SK-N-SH treated with all-trans-retinoic acid at 6 μM for 48 hours (cell line): ENCODE measurements around the gene TNN.

Experiments used
- ATAC-seq: fragments of 200-7000 bp; cut with Tn5 transposase; 3 replicates; pipeline ENCODE4 v1.9.1; 2020; ENCODE audit warnings: mild to moderate bottlenecking, moderate library complexity
- ARNTL ChIP-seq: fragments of 450-650 bp; formaldehyde crosslinking; IDR thresholded peaks from 2 replicates; pipeline ENCODE4 v1.5.0; 2020; ENCODE audit warnings: low read depth, mild to moderate bottlenecking, moderate library complexity, borderline replicate concordance
- BACH2 ChIP-seq: fragments of 250-450 bp; sonication (Bioruptor Pico); IDR thresholded peaks from 2 replicates; pipeline ENCODE4 v1.9.0; 2021; ENCODE audit warnings: mild to moderate bottlenecking, borderline replicate concordance
- GLIS3 ChIP-seq: fragments of 250-450 bp; sonication (Bioruptor Pico); IDR thresholded peaks from 2 replicates; pipeline ENCODE4 v1.5.0; 2020; ENCODE audit warnings: mild to moderate bottlenecking, moderate library complexity
- ISL1 ChIP-seq: fragments of 250-450 bp; sonication (Bioruptor Pico); IDR thresholded peaks from 2 replicates; pipeline ENCODE4 v2.1.2; 2022; ENCODE audit warnings: mild to moderate bottlenecking, moderate library complexity
- PATZ1 ChIP-seq: fragments of 250-450 bp; sonication (Bioruptor Pico); IDR thresholded peaks from 2 replicates; pipeline ENCODE4 v1.8.0; 2020; ENCODE audit warnings: mild to moderate bottlenecking, moderate library complexity, borderline replicate concordance
- POU6F1 ChIP-seq: fragments of 250-450 bp; sonication (Bioruptor Pico); IDR thresholded peaks from 2 replicates; pipeline ENCODE4 v1.8.0; 2021; ENCODE audit warnings: low read depth, mild to moderate bottlenecking, moderate library complexity, borderline replicate concordance
- RARB ChIP-seq: fragments of 250-450 bp; sonication (Bioruptor Pico); IDR thresholded peaks from 2 replicates; pipeline ENCODE4 v1.8.0; 2021; ENCODE audit warnings: mild to moderate bottlenecking, moderate library complexity
- TCF4 ChIP-seq: fragments of 250-450 bp; sonication (Bioruptor Pico); IDR thresholded peaks from 2 replicates; pipeline ENCODE4 v1.8.0; 2021; ENCODE audit warnings: mild to moderate bottlenecking, moderate library complexity, borderline replicate concordance
- ZC3H10 ChIP-seq: fragments of 250-450 bp; sonication (Bioruptor Pico); IDR thresholded peaks from 2 replicates; pipeline ENCODE4 v1.5.1; 2021; ENCODE audit warnings: mild to moderate bottlenecking, moderate library complexity
- ZFP3 ChIP-seq: fragments of 250-450 bp; sonication (Bioruptor Pico); IDR thresholded peaks from 2 replicates; pipeline ENCODE4 v1.5.0; 2020; ENCODE audit warnings: mild to moderate bottlenecking, moderate library complexity
- ZFP30 ChIP-seq: fragments of 450-650 bp; formaldehyde crosslinking; IDR thresholded peaks from 2 replicates; pipeline ENCODE4 v1.5.0; 2022; ENCODE audit warnings: mild to moderate bottlenecking, moderate library complexity
- ZNF565 ChIP-seq: fragments of 450-650 bp; formaldehyde crosslinking; conservative IDR thresholded peaks from 2 replicates; pipeline ENCODE4 v1.5.0; 2020; ENCODE audit warnings: low read depth, mild to moderate bottlenecking, moderate library complexity
- ZNF70 ChIP-seq: fragments of 450-650 bp; formaldehyde crosslinking; IDR thresholded peaks from 2 replicates; pipeline ENCODE4 v1.5.0; 2020; ENCODE audit warnings: mild to moderate bottlenecking, moderate library complexity
- TF ChIP-seq, protein P1 (sequence below): fragments of 250-450 bp; sonication (Bioruptor Pico); IDR thresholded peaks from 2 replicates; pipeline ENCODE4 v1.5.1; 2021; ENCODE audit warnings: mild to moderate bottlenecking, moderate library complexity
- TF ChIP-seq, protein P2 (sequence below): fragments of 250-450 bp; sonication (Bioruptor Pico); IDR thresholded peaks from 2 replicates; pipeline ENCODE4 v1.5.1; 2020; ENCODE audit warnings: low read depth, mild to moderate bottlenecking, moderate library complexity

Gene TNN

GRCh38 chr1:175195798-175196197 is 128.2 kb downstream of the TNN start (continued):
- no peak for TF ChIP-seq POU6F1 (CRISPR knock-in tag)
- TF ChIP-seq ZFP3 = no peak
- no peak for TF ChIP-seq ZFP30
- TF ChIP-seq, protein P1, sequence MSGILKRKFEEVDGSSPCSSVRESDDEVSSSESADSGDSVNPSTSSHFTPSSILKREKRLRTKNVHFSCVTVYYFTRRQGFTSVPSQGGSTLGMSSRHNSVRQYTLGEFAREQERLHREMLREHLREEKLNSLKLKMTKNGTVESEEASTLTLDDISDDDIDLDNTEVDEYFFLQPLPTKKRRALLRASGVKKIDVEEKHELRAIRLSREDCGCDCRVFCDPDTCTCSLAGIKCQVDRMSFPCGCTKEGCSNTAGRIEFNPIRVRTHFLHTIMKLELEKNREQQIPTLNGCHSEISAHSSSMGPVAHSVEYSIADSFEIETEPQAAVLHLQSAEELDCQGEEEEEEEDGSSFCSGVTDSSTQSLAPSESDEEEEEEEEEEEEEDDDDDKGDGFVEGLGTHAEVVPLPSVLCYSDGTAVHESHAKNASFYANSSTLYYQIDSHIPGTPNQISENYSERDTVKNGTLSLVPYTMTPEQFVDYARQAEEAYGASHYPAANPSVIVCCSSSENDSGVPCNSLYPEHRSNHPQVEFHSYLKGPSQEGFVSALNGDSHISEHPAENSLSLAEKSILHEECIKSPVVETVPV = no peak
- TF ChIP-seq PATZ1 = no peak
- no peak for TF ChIP-seq TCF4 (CRISPR knock-in tag)
- TF ChIP-seq ZC3H10 (CRISPR knock-in tag) = no peak

DNA sequence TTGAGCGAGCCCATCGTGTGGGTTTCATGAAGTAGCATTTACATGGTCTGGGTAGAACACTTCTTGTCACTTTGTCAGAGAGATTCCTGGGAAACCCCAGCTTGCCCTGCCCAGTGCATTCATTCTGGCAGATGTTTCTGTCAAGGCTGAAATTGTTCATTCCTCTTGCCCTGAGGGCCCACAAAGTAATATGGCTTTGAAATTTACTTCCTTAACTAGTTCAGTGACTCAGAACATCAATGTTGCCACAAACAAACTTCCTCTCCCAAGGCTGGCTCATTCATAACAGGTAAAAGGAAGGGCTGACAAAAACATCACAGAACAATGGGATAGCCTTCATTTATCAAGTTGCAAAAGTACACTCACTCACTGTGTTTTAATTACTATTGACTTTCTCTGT is 129.9 kb downstream of the TNN start:
- no peak for ATAC-seq
- TF ChIP-seq ZFP30 (no peak), RARB (CRISPR knock-in tag) (no peak), BACH2 (CRISPR knock-in tag) (no peak), GLIS3 (CRISPR knock-in tag) (no peak), ZNF70 (no peak), ISL1 (CRISPR knock-in tag) (no peak), POU6F1 (CRISPR knock-in tag) (no peak), TCF4 (CRISPR knock-in tag) (no peak), ZNF565 (CRISPR knock-in tag) (no peak), ZFP3 (no peak), ARNTL (no peak)
- TF ChIP-seq, protein P2, sequence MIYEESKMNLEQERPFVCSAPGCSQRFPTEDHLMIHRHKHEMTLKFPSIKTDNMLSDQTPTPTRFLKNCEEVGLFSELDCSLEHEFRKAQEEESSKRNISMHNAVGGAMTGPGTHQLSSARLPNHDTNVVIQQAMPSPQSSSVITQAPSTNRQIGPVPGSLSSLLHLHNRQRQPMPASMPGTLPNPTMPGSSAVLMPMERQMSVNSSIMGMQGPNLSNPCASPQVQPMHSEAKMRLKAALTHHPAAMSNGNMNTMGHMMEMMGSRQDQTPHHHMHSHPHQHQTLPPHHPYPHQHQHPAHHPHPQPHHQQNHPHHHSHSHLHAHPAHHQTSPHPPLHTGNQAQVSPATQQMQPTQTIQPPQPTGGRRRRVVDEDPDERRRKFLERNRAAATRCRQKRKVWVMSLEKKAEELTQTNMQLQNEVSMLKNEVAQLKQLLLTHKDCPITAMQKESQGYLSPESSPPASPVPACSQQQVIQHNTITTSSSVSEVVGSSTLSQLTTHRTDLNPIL (CRISPR knock-in tag) = no peak
